ENCODE results near the gene DCTN4. TPM values are rescaled to one million over a fixed set of nuclear protein-coding genes. Genes with fewer than 3 reads are reported as not detected.

The DCTN4 gene
- total RNA-seq, 4 donors from 2014 or later: 48.5 to 59.7 (median 49.3) TPM

DNA sequence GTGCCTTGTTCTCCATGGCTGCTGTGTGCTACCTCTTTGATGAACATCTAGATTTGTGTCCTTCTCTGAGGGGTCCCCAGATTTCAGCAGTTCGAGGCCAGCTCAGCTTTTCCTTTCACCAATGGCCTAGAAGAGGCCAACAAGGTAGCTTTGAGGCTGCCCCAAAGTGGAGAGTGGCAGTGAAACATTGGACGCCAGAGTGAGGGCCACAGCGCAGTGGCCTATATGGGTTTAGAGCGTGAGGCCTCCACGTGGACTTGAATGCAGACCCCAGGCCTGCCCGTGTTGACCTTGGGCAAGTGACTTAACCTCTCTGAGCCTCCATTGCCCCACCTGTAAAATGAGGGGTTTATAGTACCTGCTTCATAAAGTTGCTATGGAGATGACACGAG lies 85.9 kb downstream of the DCTN4 start:
- WGBS: 91% methylated on average over 7 of the region's 7 CpGs
- DNase-seq (ENCODE audit: extremely low spot score): no peak
- H3K27ac ChIP-seq (replicated peaks in 1 of 4): no peak overlapping the region
- no peaks in the 10 kb centered on the region for H3K9me3 ChIP-seq
- no peaks in the 10 kb centered on the region for H3K36me3 ChIP-seq
- peaks cover 0 to 18% (median 9%) of the 10 kb centered on the region in 4 donors for H3K27me3 ChIP-seq
- H3K4me3 ChIP-seq: peak overlapping the region; percentile 54 to 69 (median 58)
- H3K4me1 ChIP-seq: peaks cover 26 to 35% (median 34%) of the 10 kb centered on the region in 4 donors
- TF ChIP-seq, protein P1, sequence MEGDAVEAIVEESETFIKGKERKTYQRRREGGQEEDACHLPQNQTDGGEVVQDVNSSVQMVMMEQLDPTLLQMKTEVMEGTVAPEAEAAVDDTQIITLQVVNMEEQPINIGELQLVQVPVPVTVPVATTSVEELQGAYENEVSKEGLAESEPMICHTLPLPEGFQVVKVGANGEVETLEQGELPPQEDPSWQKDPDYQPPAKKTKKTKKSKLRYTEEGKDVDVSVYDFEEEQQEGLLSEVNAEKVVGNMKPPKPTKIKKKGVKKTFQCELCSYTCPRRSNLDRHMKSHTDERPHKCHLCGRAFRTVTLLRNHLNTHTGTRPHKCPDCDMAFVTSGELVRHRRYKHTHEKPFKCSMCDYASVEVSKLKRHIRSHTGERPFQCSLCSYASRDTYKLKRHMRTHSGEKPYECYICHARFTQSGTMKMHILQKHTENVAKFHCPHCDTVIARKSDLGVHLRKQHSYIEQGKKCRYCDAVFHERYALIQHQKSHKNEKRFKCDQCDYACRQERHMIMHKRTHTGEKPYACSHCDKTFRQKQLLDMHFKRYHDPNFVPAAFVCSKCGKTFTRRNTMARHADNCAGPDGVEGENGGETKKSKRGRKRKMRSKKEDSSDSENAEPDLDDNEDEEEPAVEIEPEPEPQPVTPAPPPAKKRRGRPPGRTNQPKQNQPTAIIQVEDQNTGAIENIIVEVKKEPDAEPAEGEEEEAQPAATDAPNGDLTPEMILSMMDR (IDR thresholded peaks at IDR 0.05): no peak
- no peak for TF ChIP-seq EP300 (IDR thresholded peaks at IDR 0.05)
- TF ChIP-seq POLR2A (IDR thresholded peaks at IDR 0.05; ENCODE audit: low read depth): no peak
- TF ChIP-seq POLR2AphosphoS5 (IDR thresholded peaks at IDR 0.05): no peak
- intact Hi-C loops (cut with DNase I): no loop called here

DNA sequence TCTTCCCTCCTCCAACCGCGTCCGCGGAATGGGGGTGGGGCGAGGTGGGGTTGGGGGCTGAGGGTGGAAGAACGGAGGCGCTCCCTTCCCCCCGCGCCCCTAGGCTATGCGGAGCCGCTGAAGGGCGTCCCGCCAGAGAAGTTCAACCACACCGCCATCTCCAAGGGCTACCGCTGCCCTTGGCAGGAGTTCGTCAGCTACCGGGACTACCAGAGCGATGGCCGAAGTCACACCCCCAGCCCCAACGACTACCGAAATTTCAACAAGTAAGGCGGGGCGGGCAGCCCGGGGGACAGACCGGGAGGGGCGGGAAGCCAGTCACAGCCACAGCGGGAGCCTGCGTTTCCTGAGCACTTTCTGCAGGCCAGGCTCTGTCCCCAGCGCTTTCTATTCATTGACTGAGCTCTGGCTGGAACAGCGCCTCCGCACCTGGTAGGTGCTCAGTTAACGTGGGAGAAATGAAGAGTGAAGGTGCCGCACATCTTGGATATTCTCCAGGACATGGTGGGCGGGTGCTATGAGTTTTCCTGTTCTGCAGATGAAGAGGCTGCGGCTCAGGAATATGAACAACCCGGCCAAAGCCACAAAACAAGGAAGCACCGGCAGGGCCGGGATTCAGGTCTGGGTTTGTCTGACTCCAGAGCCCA lies 86.5 kb downstream of the DCTN4 start:
- no peaks in the 10 kb centered on the region for H3K9me3 ChIP-seq
- H3K36me3 ChIP-seq: no peaks in the 10 kb centered on the region
- intact Hi-C loops (cut with DNase I): no loop called here
- H3K4me1 ChIP-seq: peaks cover 26 to 35% (median 34%) of the 10 kb centered on the region in 4 donors
- H3K27ac ChIP-seq (replicated peaks in 1 of 4): peak overlapping the region in 2 of 4 donors; percentile 30 to 43
- peak; percentile 92 for DNase-seq (ENCODE audit: extremely low spot score)
- peak overlapping the region; percentile 54 to 69 (median 58) for H3K4me3 ChIP-seq
- WGBS: 9% methylated on average over 17 of the region's 38 CpGs
- H3K27me3 ChIP-seq: peaks cover 0 to 18% (median 9%) of the 10 kb centered on the region in 4 donors
- TF ChIP-seq POLR2AphosphoS5 (IDR thresholded peaks at IDR 0.05) (no peak), POLR2A (IDR thresholded peaks at IDR 0.05; ENCODE audit: low read depth) (no peak), EP300 (IDR thresholded peaks at IDR 0.05) (no peak)
- TF ChIP-seq, protein P1 (IDR thresholded peaks at IDR 0.05): no peak

DNA sequence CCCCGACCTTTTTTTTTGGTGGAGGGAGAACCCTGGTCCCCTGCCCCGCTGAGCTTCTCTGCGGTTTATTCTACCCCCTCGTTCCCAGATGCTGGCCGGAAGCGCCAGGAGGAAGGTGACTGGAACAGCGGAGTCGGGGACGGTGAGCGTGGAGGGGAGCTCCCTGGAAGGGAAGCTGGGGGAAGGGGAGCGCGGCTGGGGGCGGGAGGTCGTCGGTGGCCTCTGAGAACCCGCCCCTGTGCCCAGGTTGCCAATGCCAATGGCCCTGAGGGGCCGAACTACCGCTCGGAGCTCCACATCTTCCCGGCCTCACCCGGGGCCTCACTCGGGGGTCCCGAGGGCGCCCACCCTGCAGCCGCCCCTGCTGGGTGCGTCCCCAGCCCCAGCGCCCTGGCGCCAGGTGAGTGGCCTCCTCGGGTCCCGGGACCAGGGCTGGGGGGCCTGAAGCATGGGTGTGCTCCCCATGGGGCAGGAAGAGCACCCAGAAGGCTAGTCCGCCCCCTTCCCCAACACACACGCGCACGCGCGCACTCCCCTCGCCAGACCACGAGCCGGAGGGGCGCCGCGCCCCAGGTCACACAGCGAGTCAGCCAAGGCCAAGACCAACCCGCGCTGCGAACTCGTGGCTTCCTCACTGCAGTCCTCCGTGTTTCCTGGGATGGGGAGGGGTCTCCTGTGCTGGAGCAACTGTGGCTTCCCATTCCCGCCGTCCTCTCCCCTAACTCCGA lies 87.1 kb downstream of the DCTN4 start:
- intact Hi-C loops (cut with DNase I): no loop called here
- peak overlapping the region in 2 of 4 donors; percentile 30 to 43 for H3K27ac ChIP-seq (replicated peaks in 1 of 4)
- WGBS: 6% methylated on average over 15 of the region's 51 CpGs

GRCh38 chr5:150670948-150671310 lies 87.9 kb downstream of the DCTN4 start:
- intact Hi-C loops (cut with DNase I): no loop called here
- Histone ChIP-seq H3K4me1 (peaks cover 26 to 35% (median 34%) of the 10 kb centered on the region in 4 donors), H3K27ac (replicated peaks in 1 of 4) (no peak overlapping the region), H3K9me3 (no peaks in the 10 kb centered on the region), H3K4me3 (no peak overlapping the region), H3K27me3 (peaks cover 0 to 18% (median 9%) of the 10 kb centered on the region in 4 donors), H3K36me3 (no peaks in the 10 kb centered on the region)
- TF ChIP-seq, protein P1 (IDR thresholded peaks at IDR 0.05): no peak
- TF ChIP-seq POLR2A (IDR thresholded peaks at IDR 0.05; ENCODE audit: low read depth) (no peak), EP300 (IDR thresholded peaks at IDR 0.05) (no peak), POLR2AphosphoS5 (IDR thresholded peaks at IDR 0.05) (no peak)
- 70% methylated on average over 2 of the region's 2 CpGs for WGBS
- no peak for DNase-seq (ENCODE audit: extremely low spot score)

More for the DNA sequence above, 87.1 kb downstream of the DCTN4 start:
- Histone ChIP-seq H3K27me3 (peaks cover 0 to 18% (median 9%) of the 10 kb centered on the region in 4 donors), H3K4me1 (peaks cover 26 to 35% (median 34%) of the 10 kb centered on the region in 4 donors), H3K4me3 (peak overlapping the region; percentile 54 to 69 (median 58)), H3K9me3 (no peaks in the 10 kb centered on the region), H3K36me3 (no peaks in the 10 kb centered on the region)
- no peak for TF ChIP-seq POLR2A (IDR thresholded peaks at IDR 0.05; ENCODE audit: low read depth)
- TF ChIP-seq EP300 (IDR thresholded peaks at IDR 0.05): no peak
- no peak for TF ChIP-seq POLR2AphosphoS5 (IDR thresholded peaks at IDR 0.05)
- TF ChIP-seq, protein P1 (IDR thresholded peaks at IDR 0.05): no peak
- DNase-seq (ENCODE audit: extremely low spot score): no peak
